HCT116 (cell line): ENCODE data around the gene VMAC.

Source experiments
- ATF3 ChIP-seq: IDR thresholded peaks from 2 replicates; pipeline ENCODE4 v1.6.1; 2012
- ELF1 ChIP-seq: IDR thresholded peaks from 2 replicates; pipeline ENCODE4 v1.6.1; 2012; ENCODE audit warnings: low read depth, borderline replicate concordance
- EZH2 ChIP-seq: fragments of 200-600 bp; sonication (generic); IDR thresholded peaks from 2 replicates; pipeline ENCODE4 v1.6.1; 2017; ENCODE audit warnings: antibody characterized with exemption, mixed run types
- FOSL1 ChIP-seq: IDR thresholded peaks from 2 replicates; pipeline ENCODE4 v1.6.1; 2012; ENCODE audit warnings: low read depth
- JUND ChIP-seq: IDR thresholded peaks from 2 replicates; pipeline ENCODE4 v1.6.1; 2012
- POLR2A ChIP-seq: IDR thresholded peaks from 2 replicates; pipeline ENCODE4 v1.7.0; 2011; ENCODE audit warnings: borderline replicate concordance; ENCODE audit not compliant: insufficient read depth, insufficient read length; ENCODE audit errors: extremely low read depth
- POLR2AphosphoS5 ChIP-seq: IDR thresholded peaks from 2 replicates; pipeline ENCODE4 v1.6.1; 2011; ENCODE audit warnings: mild to moderate bottlenecking, low read depth, low read length, moderate library complexity
- REST ChIP-seq: IDR thresholded peaks from 2 replicates; pipeline ENCODE4 v1.6.1; 2012; ENCODE audit warnings: low read depth
- SIN3A ChIP-seq: IDR thresholded peaks from 2 replicates; pipeline ENCODE4 v1.6.1; 2012; ENCODE audit warnings: low read depth
- ZNF274 ChIP-seq: fragments of 200-500 bp; sonication (Bioruptor generic); IDR thresholded peaks from 2 replicates; pipeline ENCODE4 v1.6.1; 2014; ENCODE audit warnings: mild to moderate bottlenecking, low read depth, low read length, inconsistent platforms
- TF ChIP-seq, protein P1 (sequence below), 3 experiments: fragments of 200-600 bp in 1 of 3; sonication (generic) in 1 of 3; IDR thresholded peaks in 2 of 3; conservative IDR thresholded peaks in 1 of 3; 2 replicates each; pipeline ENCODE4 v1.5.1; 2012 to 2017; ENCODE audit warnings: low read depth in 2 of 3, low read length in 2 of 3, antibody characterized with exemption in 1 of 3, borderline replicate concordance in 1 of 3, control low read depth in 1 of 3, mild to moderate bottlenecking in 1 of 3, mixed read lengths in 1 of 3, mixed run types in 1 of 3, moderate library complexity in 1 of 3; ENCODE audit not compliant: insufficient read depth in 1 of 3

GRCh38 chr19:5934069-5934401, 29.4 kb downstream of the VMAC start:
- TF ChIP-seq, protein P1, sequence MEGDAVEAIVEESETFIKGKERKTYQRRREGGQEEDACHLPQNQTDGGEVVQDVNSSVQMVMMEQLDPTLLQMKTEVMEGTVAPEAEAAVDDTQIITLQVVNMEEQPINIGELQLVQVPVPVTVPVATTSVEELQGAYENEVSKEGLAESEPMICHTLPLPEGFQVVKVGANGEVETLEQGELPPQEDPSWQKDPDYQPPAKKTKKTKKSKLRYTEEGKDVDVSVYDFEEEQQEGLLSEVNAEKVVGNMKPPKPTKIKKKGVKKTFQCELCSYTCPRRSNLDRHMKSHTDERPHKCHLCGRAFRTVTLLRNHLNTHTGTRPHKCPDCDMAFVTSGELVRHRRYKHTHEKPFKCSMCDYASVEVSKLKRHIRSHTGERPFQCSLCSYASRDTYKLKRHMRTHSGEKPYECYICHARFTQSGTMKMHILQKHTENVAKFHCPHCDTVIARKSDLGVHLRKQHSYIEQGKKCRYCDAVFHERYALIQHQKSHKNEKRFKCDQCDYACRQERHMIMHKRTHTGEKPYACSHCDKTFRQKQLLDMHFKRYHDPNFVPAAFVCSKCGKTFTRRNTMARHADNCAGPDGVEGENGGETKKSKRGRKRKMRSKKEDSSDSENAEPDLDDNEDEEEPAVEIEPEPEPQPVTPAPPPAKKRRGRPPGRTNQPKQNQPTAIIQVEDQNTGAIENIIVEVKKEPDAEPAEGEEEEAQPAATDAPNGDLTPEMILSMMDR (IDR thresholded peaks at IDR 0.05 in 2 of 3, conservative IDR thresholded peaks at IDR 0.05 in 1 of 3; ENCODE audit: borderline replicate concordance in 1 of 3, insufficient read depth in 1 of 3, low read depth in 2 of 3, low read length in 2 of 3) = no peak
- TF ChIP-seq ELF1 (no peak), FOSL1 (no peak), POLR2AphosphoS5 (no peak), ATF3 (no peak), ZNF274 (no peak), EZH2 (no peak), REST (no peak), POLR2A (no peak), SIN3A (no peak), JUND (no peak)
